ENCODE measurements around the gene ADNP. TPM values are rescaled to one million over a fixed set of nuclear protein-coding genes. Genes with fewer than 3 reads are reported as not detected.

Gene ADNP
- total RNA-seq, 1 donor from 2014 or later = 75.4 TPM

GRCh38 chr20:50919567-50919966, 11.7 kb downstream of the ADNP start:
- Mint-ChIP-seq H3K9me3 (no peaks in the 10 kb centered on the region), H3K4me1 (peaks cover 39% of the 10 kb centered on the region), H3K36me3 (peaks cover 15% of the 10 kb centered on the region), H3K27ac (no peak overlapping the region), H3K27me3 (ENCODE audit: insufficient read depth, low read depth) (peaks cover 3% of the 10 kb centered on the region), H3K4me3 (no peak overlapping the region)
- no peaks in the 10 kb centered on the region for H3K9me3 ChIP-seq (ENCODE audit: low read depth)
- TF ChIP-seq EZH2phosphoT487 (IDR thresholded peaks at IDR 0.05) (no peak), CTCF (IDR thresholded peaks at IDR 0.05) (no peak), EZH2 (IDR thresholded peaks at IDR 0.05) (no peak)
- H3K27me3 ChIP-seq = no peaks in the 10 kb centered on the region
- no peak overlapping the region for H2AFZ ChIP-seq (replicated peaks)
- peaks cover 29% of the 10 kb centered on the region for H3F3A ChIP-seq (ENCODE audit: low read depth)
- H3K27ac ChIP-seq = no peak overlapping the region
- peaks cover 12% of the 10 kb centered on the region for H3K36me3 ChIP-seq
- H3K4me2 ChIP-seq = no peak overlapping the region
- H3K79me2 ChIP-seq (ENCODE audit: low read depth) = peaks cover 100% of the 10 kb centered on the region
- DNase-seq (ENCODE audit: low spot score) = no peak
- no peak overlapping the region for H3K9ac ChIP-seq
- H3K4me1 ChIP-seq = peaks cover 42% of the 10 kb centered on the region
- no peak overlapping the region for H3K4me3 ChIP-seq
- peaks cover 100% of the 10 kb centered on the region for H4K20me1 ChIP-seq (ENCODE audit: low read depth)

- Mint-ChIP-seq H3K4me1 (peaks cover 44% of the 10 kb centered on the region), H3K9me3 (no peaks in the 10 kb centered on the region), H3K4me3 (no peak overlapping the region), H3K36me3 (peaks cover 13% of the 10 kb centered on the region), H3K27me3 (ENCODE audit: insufficient read depth, low read depth) (peaks cover 3% of the 10 kb centered on the region), H3K27ac (no peak overlapping the region)
- Histone ChIP-seq H3K9me3 (ENCODE audit: low read depth) (no peaks in the 10 kb centered on the region), H3K36me3 (peaks cover 12% of the 10 kb centered on the region), H2AFZ (replicated peaks) (no peak overlapping the region), H3F3A (ENCODE audit: low read depth) (peaks cover 40% of the 10 kb centered on the region), H4K20me1 (ENCODE audit: low read depth) (peaks cover 100% of the 10 kb centered on the region), H3K4me3 (no peak overlapping the region), H3K4me2 (no peak overlapping the region), H3K27ac (no peak overlapping the region), H3K9ac (no peak overlapping the region), H3K27me3 (no peaks in the 10 kb centered on the region), H3K4me1 (peaks cover 35% of the 10 kb centered on the region), H3K79me2 (ENCODE audit: low read depth) (peaks cover 100% of the 10 kb centered on the region)
- TF ChIP-seq EZH2 (IDR thresholded peaks at IDR 0.05) (no peak), EZH2phosphoT487 (IDR thresholded peaks at IDR 0.05) (no peak), CTCF (IDR thresholded peaks at IDR 0.05) (no peak)
- no peak for DNase-seq (ENCODE audit: low spot score)
Measured at GRCh38 chr20:50918403-50918802, 12.8 kb downstream of the ADNP start.

- Histone ChIP-seq H2AFZ (replicated peaks) (no peak overlapping the region), H3K9ac (no peak overlapping the region), H3K27me3 (no peaks in the 10 kb centered on the region), H3K36me3 (peaks cover 12% of the 10 kb centered on the region), H3F3A (ENCODE audit: low read depth) (peaks cover 42% of the 10 kb centered on the region), H3K4me2 (peak overlapping the region; percentile 17), H3K4me1 (peaks cover 35% of the 10 kb centered on the region), H3K27ac (peak overlapping the region; percentile 30), H3K79me2 (ENCODE audit: low read depth) (peaks cover 100% of the 10 kb centered on the region), H3K9me3 (ENCODE audit: low read depth) (no peaks in the 10 kb centered on the region), H3K4me3 (no peak overlapping the region), H4K20me1 (ENCODE audit: low read depth) (peaks cover 100% of the 10 kb centered on the region)
- Mint-ChIP-seq H3K27me3 (ENCODE audit: insufficient read depth, low read depth) (peaks cover 3% of the 10 kb centered on the region), H3K4me3 (no peak overlapping the region), H3K9me3 (no peaks in the 10 kb centered on the region), H3K27ac (no peak overlapping the region), H3K4me1 (peaks cover 38% of the 10 kb centered on the region), H3K36me3 (peaks cover 8% of the 10 kb centered on the region)
- TF ChIP-seq EZH2 (IDR thresholded peaks at IDR 0.05) = no peak
- no peak for DNase-seq (ENCODE audit: low spot score)
Measured at GRCh38 chr20:50916934-50917333, 14.3 kb downstream of the ADNP start.

GRCh38 chr20:50916257-50916656, 15.0 kb downstream of the ADNP start:
- no peak overlapping the region for H3K27ac ChIP-seq
- peaks cover 35% of the 10 kb centered on the region for H3K4me1 ChIP-seq
- TF ChIP-seq CTCF (IDR thresholded peaks at IDR 0.05) (no peak), EZH2 (IDR thresholded peaks at IDR 0.05) (no peak), EZH2phosphoT487 (IDR thresholded peaks at IDR 0.05) (no peak)
- no peaks in the 10 kb centered on the region for H3K27me3 ChIP-seq
- Mint-ChIP-seq H3K4me1 (peaks cover 41% of the 10 kb centered on the region), H3K27ac (no peak overlapping the region), H3K9me3 (no peaks in the 10 kb centered on the region), H3K4me3 (no peak overlapping the region), H3K27me3 (ENCODE audit: insufficient read depth, low read depth) (peaks cover 6% of the 10 kb centered on the region), H3K36me3 (peaks cover 12% of the 10 kb centered on the region)
- DNase-seq (ENCODE audit: low spot score) = no peak
- H3K79me2 ChIP-seq (ENCODE audit: low read depth) = peaks cover 100% of the 10 kb centered on the region
- H3F3A ChIP-seq (ENCODE audit: low read depth) = peaks cover 42% of the 10 kb centered on the region
- no peak overlapping the region for H3K4me2 ChIP-seq
- H3K36me3 ChIP-seq = peaks cover 15% of the 10 kb centered on the region
- H3K9me3 ChIP-seq (ENCODE audit: low read depth) = no peaks in the 10 kb centered on the region
- H4K20me1 ChIP-seq (ENCODE audit: low read depth) = peaks cover 100% of the 10 kb centered on the region
- no peak overlapping the region for H3K9ac ChIP-seq
- no peak overlapping the region for H2AFZ ChIP-seq (replicated peaks)
- no peak overlapping the region for H3K4me3 ChIP-seq
